ENCODE measurements around the gene NPAS1. TPM values are rescaled to one million over a fixed set of nuclear protein-coding genes. Genes with fewer than 3 reads are reported as not detected.
"Not testable (repeated sequence)": the region's sequence is repeated elsewhere in the genome, so short reads cannot be mapped to it uniquely, and the experiment has no call there.

NPAS1 gene
- total RNA-seq, 1 donor from 2014 or later: 0.55 TPM

DNA sequence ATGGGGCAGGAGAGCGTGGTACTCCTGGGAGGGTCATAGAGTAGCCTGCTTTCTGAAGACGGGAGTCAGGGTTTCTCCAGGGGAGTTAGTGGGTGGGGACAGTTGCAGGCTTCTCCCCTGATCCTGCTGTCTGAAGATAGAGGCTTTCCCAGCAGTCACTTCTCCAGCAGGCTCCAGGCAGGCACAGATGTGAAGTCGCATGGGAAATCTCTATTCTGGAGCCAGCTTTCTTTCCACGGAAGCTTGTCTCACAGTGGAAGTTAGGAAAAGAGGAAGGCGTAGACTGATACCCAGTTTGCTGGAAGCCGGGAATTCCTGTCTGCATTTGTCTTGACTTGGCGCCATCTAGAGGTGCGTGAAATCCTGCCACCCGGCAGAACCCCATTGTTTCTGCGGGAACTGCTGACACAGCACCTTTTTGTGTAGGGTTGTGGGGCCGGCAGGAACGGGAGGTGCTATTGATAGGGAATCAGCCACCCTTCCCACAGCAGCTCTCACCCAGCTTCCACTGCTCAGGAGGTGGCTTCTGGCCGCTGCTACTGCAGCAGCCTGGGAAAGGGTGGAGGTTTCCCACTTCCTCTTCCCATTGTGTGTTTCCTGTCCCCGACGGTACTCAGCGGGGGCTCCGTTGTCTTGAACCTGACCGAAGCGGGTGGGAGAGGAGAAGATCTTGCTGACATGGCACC lies 28.5 kb upstream of the NPAS1 start:
- peak; percentile 67 for DNase-seq (ENCODE audit: low read depth)

DNA sequence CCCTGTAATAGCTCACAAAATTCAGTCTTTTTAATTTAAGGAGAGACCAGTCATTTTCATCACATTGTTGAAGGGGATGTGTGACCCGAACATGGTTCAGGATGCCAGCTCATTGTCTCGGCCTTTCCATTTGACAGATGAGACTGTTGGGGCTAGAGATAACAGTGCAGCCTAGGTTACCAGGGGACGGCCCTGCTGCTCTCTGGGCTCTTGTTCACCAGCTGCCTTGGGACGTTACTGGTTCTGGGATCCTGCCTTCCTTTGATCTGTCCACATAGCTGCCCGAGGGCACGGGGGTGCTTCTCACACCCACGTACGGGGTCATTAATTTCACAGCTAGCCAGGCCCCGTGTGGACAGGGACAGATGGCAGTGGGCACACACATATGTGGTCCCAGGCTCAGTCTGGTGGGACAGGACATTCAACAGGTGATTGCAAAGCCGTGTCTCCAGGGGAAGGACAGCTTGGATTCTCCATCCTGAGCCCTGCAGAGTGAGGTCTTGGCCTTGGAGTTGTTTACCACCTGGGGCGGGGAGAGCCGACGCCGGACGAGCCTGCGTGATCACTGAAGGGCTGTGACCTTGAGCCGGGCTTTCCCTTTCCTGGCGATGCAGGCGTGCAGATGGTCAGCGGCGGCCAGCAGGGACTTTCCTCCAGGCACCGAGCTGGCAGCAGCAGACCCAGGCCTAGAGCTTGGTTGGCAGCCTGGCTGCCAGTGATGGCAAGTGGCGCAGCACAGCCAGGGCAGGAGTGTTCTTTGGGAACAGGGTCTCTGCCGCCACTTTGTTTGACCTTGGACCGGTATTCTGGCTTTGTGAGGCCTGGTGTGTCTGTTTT lies 26.7 kb upstream of the NPAS1 start:
- DNase-seq (ENCODE audit: low read depth): no peak

DNA sequence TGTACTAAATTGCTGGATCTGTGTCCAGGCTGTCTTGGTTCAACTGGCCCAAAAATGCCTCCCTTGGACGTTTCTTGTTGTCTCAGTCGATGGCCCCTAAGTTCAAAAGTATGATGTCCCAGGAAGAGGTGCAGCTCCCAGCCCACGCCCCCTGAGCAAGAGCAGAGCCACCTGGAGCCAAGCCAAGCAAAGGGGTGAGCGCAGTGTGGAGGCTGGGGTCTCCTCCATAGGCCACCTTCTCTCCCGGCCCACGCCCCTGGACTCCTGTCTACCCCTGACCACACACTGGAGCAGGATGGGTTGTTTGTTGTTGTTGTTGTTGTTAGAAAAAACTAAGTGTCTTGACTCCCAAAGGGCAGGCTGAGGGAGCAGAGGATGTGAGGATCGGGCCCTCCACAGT lies 26.0 kb upstream of the NPAS1 start:
- DNase-seq (ENCODE audit: low read depth): no peak

DNA sequence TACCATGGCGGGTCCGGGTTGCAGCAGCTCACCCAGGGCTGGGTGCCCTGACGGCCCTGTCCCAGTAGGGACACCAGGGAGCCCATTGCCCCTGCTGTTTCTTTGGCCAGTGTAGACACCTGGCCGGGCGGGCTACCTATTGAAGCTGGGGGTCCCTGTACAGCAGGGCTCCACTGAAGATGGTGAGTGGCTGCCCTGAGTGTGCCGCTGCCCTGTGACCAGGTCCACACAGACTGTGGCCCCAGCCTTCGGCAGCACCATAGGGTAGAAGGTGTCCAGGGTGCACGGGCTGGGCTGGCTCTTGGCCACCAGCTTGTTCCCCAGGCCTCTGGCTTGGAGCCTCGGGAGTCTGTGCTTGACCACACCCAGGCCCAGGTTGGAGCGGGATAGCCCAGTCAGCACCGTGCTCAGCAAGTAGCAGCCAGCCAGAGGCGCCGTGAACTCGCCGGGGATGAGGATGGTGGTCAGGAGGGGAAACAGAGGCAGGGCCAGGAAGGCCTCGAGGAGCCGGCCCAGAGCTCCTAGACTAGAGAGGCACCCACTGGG lies 25.4 kb upstream of the NPAS1 start:
- DNase-seq (ENCODE audit: low read depth): no peak

DNA sequence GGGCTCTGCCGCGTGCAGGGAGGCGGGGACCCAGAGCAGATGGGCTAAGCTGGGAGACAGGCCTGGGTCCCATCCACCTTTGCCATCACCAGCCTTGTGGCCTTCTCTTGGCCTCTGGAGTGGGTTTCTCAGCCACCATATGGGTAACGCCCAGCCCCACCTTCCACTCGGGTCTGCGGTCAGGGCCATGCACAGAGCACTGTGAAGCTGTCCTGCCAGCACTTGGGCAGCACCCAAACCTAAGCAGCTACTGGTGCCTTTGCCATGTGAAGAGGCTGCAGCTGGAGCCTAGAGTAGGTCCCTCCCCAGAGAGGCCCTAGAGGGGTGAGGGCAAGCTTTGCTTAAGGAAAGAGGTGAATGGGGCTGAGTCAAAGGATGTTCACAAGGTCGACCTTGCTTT lies 24.1 kb upstream of the NPAS1 start:
- no peak for DNase-seq (ENCODE audit: low read depth)

DNA sequence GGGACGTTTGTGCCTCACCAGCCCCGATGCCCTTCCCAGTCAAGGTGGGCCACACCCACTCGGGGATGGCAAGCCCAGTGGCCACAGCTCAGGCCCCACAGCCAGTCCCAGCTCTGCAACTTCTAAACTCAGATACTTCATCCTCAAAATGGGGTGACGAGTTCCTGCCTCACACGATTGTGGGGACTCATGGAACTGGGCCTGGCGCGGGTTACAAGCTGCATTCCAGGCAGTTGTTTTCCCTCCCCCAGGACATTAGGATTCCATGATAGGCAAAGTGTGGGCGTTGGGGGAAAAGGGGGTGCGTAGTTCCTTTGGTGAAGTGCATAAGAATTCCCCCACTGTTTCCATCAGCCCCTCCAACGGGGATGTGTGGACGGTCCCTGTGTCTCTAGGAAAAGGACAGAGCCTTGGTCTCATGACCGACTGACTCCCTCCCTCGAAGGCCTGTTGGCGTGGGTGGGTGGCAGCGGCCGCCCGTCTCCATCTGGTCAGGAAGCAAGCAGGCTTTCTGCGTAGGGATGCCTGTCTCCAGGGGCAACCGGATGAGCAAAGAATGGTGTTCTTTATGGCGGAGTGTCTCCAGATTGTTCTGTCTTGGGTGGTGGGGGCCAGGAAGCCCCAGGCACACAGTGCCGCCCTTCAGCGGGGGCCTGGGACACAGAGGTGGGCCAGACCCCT lies 21.1 kb upstream of the NPAS1 start:
- DNase-seq (ENCODE audit: low read depth): no peak

DNA sequence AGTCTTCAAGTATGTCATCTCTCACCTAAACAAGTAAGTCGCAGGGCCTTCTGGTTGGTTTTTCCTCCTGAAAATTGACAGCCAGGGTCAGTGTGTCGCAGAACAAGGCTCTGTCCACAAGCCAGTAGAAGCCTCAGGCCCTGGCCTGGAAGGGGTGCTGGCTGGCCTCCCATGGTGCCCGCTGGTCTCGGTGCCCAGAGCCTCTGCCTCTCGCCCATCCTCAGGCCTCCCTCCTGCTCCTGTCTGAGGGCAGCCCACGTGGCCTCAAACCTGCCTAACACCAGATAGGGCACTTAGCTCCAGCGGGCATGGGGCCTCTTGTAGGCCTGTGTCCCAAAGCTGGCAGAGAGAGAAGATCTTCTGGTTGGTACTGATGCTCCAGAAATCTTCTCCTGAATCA lies 20.3 kb upstream of the NPAS1 start:
- DNase-seq (ENCODE audit: low read depth): no peak

DNA sequence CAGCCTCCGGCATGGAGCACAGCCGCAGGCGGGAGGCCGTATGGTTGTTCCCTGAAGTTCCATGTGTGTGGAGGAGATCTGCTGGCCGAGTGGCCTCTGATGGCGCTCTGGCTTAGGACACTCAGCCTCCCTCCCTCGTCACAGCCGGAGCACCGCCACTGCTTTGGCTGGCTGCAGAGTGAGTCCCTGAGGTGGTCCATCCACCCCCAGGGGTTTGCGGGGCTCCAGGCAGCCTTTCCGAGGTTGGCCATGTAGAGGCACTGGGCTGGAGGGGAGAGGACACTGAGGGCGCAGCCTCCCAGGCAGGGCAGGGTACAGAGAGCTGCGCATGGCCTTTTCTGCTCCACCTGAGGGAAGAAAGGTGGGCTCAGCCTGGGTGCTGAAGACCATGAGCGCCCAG lies 19.8 kb upstream of the NPAS1 start:
- DNase-seq (ENCODE audit: low read depth): no peak

DNA sequence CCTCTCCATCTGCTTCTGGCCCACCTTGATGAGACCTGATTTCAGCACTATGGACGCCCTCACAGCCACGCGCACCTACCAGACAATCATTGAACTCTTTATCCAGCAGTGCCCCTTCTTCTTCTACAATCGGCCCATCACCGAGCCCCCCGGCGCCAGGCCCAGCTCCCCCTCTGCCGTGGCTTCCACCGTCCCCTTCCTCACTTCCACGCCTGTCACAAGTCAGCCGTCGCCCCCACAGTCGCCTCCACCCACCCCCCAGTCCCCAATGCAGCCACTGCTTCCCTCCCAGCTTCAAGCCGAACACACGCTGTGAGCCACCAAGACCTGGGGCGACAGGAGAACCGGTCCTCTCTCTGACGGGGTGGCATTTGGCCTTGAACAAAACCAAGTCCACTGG lies 19.3 kb upstream of the NPAS1 start:
- DNase-seq (ENCODE audit: low read depth): no peak

DNA sequence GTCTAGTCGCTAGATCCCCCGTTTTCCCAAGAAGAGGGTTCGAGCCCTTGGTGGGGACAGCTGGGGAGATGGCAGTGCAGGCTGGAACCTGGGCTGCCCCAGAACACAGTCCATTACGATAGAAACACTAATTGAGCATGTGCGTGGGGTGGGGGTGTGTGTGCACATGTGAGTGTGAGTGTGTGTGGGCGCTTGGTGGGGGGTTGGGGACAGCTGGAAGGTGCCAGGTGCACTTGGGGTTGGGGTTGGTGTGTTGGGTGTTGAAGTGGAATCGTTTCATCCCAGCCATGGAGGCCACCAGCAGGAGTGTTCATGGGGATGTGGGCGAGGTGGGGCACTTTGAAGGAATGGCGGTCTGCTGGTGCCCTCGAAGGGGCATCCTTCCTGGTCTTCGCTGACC lies 18.1 kb upstream of the NPAS1 start:
- no peak for DNase-seq (ENCODE audit: low read depth)

DNA sequence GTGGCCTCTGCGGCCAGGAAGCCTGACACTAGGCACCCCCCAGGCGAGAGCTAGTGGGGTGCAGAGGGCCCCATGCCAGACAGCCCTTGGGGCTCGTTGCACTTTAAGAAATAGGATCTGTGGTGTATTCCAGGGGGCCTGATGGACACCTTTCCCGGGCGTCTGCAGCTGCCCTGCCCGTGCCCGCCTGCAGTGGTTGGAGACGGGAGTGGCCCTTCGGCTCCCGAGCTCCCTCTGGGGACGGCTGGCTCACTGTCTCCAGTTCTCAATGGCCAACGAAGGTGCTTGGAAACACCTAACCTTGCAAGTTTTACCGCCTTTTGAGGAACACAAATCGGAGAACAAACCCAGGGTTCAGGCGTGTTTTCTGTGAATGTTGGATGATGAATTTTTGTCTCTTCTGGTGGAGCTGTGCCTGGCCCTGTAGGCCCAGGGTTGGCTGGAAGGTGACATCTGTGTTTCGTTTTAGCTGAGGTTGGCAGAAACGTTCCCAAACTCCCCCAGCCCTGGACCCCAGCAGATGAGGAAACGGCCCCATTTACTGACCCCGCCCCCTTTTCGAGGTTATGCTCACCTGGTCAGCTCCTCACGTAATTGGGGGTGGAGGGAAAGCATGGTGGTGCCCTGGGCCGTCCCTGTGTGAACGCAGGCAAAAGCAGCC lies 17.4 kb upstream of the NPAS1 start:
- DNase-seq (ENCODE audit: low read depth): no peak

DNA sequence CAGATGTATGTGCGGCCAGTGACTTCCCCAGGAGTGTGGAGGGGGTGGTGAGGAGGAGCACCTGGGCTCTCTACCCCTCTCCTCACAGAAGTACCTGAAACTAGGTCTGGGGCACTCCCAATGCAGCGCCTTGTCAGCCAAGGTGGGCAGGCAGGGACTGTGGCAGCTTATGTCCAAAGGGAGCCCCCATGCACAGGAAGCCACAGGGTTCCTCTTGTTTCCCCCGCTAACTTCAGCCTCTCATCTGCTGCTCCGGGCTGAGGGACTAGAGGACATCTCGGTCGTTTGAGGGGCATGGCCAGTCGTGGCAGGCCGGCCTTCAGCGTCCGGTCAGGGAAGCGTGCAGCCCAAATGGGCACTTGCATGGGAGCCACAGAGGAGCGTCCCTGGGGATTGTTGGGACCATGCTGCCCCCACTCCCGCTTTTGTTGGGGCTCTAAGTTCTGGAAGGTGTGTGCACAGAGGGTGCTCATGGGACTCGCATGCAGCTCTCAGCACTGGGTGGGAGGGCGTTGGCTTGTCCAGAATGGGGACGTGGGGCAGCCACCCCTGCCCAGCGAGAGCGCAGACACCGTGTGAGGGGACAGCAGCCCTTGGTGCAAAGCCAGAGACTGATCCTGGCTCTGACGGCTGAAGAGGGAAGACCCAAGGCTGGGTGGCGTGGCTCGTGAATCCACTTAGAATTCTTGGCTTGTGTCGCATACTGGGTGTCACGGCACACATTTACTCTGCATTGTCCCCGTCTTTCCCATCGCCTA lies 16.6 kb upstream of the NPAS1 start:
- no peak for DNase-seq (ENCODE audit: low read depth)

DNA sequence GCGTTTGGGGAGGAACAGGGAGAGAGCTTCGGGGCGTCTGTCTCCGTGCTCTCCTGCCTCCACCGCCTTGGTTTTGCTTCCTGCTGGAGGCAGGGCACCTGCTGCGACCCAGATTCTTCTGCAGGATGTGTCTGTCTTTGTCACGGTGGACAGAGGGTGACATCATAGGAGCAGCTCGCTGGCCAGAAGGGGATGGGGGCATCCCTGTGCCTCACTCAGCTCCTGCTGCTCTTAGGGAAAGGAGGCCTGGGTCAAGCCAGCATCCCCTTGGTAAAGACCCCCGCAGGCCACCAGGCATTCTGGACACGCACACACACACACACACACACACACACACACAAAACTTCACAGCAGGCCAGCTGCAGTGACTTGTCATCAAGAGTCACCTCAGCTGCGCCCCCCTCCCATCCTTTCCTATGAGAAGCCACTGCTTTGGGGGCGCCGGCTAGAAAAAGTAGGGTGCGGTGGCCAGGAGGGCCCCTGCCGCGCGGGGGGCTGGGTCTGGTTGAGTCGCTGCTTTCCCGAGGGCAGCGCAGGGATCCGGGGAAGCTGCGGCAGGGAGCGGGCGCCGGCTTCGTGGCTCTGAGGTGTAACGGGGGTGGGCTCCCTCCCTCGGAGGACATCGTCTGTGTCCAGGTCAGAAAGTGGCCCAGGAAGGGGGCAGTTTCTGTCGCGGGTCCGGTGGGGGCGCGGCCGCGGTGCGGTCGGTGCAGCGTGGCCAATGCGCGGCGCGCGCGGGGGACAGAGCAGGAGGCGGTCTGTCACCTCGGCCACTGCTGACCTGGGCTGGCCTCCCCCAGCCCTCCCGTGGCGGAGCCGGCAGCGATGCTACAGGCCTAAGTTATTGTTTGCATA lies 15.8 kb upstream of the NPAS1 start:
- no peak for DNase-seq (ENCODE audit: low read depth)

DNA sequence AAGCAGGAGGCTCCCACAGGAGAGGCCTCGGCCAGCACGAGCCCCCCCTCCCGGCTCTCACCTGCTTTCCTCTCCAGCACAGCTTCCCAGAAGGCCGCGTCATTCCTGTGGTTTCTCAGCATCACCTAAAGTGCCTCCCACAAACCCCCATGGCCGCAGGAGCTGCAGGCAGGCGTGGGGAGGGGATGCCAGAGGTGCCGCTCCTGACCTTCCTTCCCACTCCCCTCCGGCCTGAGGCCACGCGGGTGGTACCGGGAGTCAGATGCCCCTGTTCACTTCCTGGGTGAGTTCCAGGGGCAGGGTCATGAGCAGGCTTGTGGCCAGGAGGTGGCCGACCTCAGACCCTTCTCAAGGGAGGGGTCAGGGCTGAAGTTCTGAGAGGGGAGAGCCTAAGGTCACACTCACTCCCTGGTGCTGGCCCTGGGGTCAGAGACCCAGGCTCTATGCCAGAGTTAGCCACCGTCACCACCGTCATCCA lies 14.4 kb upstream of the NPAS1 start:
- no peak for DNase-seq (ENCODE audit: low read depth)

DNA sequence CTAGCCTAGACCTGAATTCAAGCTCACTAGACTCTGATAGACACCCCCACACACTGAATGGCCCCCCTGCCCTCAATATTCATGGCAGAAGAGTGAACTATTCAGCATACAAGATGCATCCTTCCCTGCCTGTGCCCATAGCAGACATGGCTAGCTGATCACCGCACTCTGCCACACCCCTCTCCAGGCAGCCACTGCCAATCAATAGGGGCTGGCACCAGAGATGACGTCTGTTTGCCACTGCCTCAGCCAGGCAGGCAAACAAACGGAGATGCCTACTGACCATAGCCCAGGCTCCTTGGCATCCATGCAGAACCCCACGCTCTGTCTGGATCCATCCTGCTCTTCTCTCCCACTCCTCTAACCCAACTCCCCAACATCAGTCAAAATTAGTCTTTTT lies 13.8 kb upstream of the NPAS1 start:
- DNase-seq (ENCODE audit: low read depth): no peak

DNA sequence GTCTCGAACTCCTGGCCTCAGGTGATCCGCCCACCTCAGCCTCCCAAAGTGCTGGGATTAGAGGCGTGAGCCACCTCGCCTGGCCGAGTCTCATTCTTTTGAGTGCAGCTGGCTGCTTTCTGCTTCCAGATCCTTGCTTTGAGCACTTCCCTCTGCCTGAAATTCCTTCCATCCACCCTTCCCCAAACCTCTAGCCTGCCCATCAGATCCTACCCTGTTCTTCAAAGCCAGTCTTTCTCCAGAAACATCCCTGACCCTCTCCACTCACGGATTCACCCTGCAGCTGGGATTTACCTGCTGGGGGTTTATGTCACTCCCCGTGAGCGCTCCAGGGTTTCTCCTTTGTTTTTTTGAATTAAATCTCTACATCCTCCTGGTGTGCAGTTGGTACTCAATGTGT lies 13.1 kb upstream of the NPAS1 start:
- no peak for DNase-seq (ENCODE audit: low read depth)

DNA sequence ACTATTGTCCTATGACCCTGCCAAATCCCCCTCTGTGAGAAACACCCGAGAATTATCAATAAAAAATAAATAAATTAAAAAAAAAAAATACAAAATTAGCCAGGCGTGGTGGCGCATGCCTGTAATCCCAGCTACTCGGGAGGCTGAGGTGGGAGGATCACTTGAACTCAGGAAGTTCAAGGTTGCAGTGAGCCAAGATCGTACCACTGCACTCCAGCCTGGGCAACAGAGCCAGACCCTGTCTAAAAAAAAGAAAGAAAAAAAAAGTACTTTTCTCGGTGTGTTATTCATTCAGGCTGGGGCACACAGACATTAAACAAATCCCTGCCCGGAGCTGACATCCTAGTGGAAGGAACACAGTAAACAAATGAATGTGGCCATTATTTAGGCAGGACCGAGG lies 9.1 kb upstream of the NPAS1 start:
- not testable (repeated sequence) for DNase-seq (ENCODE audit: low read depth)

DNA sequence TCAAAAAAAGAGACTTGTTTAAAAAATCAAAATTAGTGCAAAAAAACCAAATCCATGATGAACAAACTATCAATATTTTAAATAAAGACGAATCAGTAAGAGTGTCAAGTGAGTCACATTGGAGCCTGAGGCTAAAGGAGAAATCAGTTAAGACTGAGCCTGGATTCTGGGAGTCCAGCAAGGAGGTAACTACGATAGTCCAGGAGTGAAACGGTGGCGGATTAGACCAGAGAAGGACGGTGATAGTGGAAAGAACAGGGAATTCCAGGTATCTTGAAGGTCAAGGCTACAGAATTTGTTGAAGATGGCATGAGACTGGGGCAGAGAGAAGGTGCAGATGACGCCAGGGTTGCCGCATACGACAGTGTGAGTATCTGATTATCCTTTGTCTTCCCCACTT lies 7.0 kb upstream of the NPAS1 start:
- DNase-seq (ENCODE audit: low read depth): no peak

DNA sequence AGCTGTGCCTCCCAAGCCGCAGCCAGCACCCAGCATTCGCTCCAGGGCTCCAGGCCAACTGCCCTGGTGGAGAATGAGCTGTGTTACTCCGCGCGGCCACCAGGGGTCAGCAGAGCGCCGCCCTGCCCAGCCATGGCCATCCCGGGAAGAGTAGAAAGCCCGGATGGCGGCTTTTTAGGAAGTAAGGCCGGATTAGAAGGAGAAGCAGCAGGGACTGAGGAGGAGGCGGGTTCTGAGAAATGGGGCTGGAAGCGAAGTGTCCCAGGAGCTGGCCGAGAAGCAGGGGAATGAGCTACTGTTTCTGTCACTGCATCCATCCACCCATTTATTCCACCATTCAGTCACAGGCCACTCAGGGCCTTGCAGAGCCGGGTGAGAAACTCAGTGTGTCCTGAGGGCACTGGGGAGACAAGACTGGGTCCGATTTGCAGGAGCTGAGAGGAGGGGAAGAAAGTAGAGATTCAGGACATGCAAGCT lies 6.6 kb upstream of the NPAS1 start:
- DNase-seq (ENCODE audit: low read depth): peak; percentile 21

DNA sequence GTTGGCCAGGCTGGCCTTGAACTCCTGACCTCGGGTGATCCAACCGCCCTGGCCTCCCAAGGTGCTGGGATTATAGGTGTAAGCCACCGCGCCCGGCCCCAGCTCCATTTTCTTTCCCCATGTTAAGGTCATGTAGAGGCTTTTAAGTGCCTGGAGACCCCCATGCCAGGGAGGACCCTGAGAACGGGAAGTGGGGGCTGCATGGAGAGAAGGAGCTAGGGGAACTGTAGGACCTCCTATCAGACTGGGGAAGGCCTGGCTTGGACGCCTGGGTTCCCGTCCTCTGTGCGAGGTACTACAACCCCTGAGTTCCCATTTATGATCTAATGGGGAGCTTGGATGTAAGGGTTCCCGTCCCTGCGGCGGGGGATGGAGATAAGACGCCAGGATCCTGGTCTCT lies 714 bp upstream of the NPAS1 start:
- DNase-seq (ENCODE audit: low read depth): no peak
